Endodermal cell (in vitro differentiated cells): ENCODE measurements around the gene ZNF597. TPM values are rescaled to one million over a fixed set of nuclear protein-coding genes. Genes with fewer than 3 reads are reported as not detected.
A peak's percentile ranks its signal among the peaks of the same experiment; 100 is the strongest.

Experiments used
- DNase-seq: peaks from one replicate; pipeline ENCODE4 v3.0.0-alpha.2; 2017
- H3K27ac ChIP-seq: 2 replicates; pipeline ENCODE4 v1.5.1; 2013; ENCODE audit warnings: mild to moderate bottlenecking, low read depth, low read length, moderate library complexity
- H3K27me3 ChIP-seq: 2 replicates; pipeline ENCODE4 v1.6.1; 2013; ENCODE audit warnings: mild to moderate bottlenecking, low read length, moderate library complexity; ENCODE audit not compliant: insufficient read depth, control insufficient read depth, poor library complexity, severe bottlenecking
- H3K36me3 ChIP-seq: 2 replicates; pipeline ENCODE4 v1.7.0; 2013; ENCODE audit warnings: mild to moderate bottlenecking, low read length, moderate library complexity; ENCODE audit not compliant: control insufficient read depth, insufficient read depth
- H3K4me1 ChIP-seq: one replicate; pipeline ENCODE4 v1.7.0; 2013; ENCODE audit warnings: low read length; ENCODE audit not compliant: control insufficient read depth, insufficient read depth
- H3K4me3 ChIP-seq: 2 replicates; pipeline ENCODE4 v1.5.1; 2013; ENCODE audit warnings: mild to moderate bottlenecking, low read length, moderate library complexity
- H3K9ac ChIP-seq: 2 replicates; pipeline ENCODE4 v1.6.1; 2013; ENCODE audit warnings: mild to moderate bottlenecking, low read length, moderate library complexity; ENCODE audit not compliant: poor library complexity, severe bottlenecking; ENCODE audit errors: extremely low read depth
- H3K9me3 ChIP-seq: 2 replicates; pipeline ENCODE4 v1.6.1; 2013; ENCODE audit warnings: mild to moderate bottlenecking, low read length, moderate library complexity; ENCODE audit not compliant: control insufficient read depth
- H3K27ac Mint-ChIP-seq: 2 replicates; pipeline ENCODE4 v1.8.0; 2020; ENCODE audit warnings: mixed read lengths
- H3K27me3 Mint-ChIP-seq: 2 replicates; pipeline ENCODE4 v1.8.0; 2021; ENCODE audit warnings: mild to moderate bottlenecking, mixed read lengths; ENCODE audit not compliant: insufficient read depth
- H3K36me3 Mint-ChIP-seq: 2 replicates; pipeline ENCODE4 v1.8.0; 2020; ENCODE audit warnings: low read depth, mixed read lengths
- H3K4me1 Mint-ChIP-seq: 2 replicates; pipeline ENCODE4 v1.8.0; 2020; ENCODE audit warnings: mixed read lengths
- H3K4me3 Mint-ChIP-seq: 2 replicates; pipeline ENCODE4 v1.8.0; 2020; ENCODE audit warnings: mild to moderate bottlenecking, moderate library complexity, mixed read lengths
- H3K9me3 Mint-ChIP-seq: 2 replicates; pipeline ENCODE4 v1.8.0; 2020; ENCODE audit warnings: mild to moderate bottlenecking, mixed read lengths
- WGBS, 2 experiments: methylation state at CpG; one replicate each; pipeline versions ENCODE4 v1.1.5 to v1.1.7; 2013; ENCODE audit warnings: missing lambda C conversion rate in 2 of 2, mixed read lengths in 1 of 2; ENCODE audit not compliant: insufficient coverage in 1 of 2, insufficient read length in 1 of 2; 5-methylcytosine and 5-hydroxymethylcytosine counted together
- total RNA-seq, 2 donors: library from RNA; stranded (reverse); fragmentation: NEBNext Ultra II Directional in 1 of 2; extraction: Animal tissue kit (Norgen Biotek cat#: 25700) in 1 of 2; gene quantifications; 2 replicates in 1 of 2; 3 replicates in 1 of 2; pipeline ENCODE4 v1.2.1, GENCODE V29; 2021
- TF ChIP-seq, protein P1 (sequence below): fragments of 200-600 bp; sonication (generic); conservative IDR thresholded peaks from 2 replicates; pipeline ENCODE4 v1.5.0; 2021; ENCODE audit warnings: antibody characterized with exemption, mild to moderate bottlenecking

The ZNF597 gene
- total RNA-seq, 2 donors from 2014 or later: 2.0 to 3.1 TPM

DNA sequence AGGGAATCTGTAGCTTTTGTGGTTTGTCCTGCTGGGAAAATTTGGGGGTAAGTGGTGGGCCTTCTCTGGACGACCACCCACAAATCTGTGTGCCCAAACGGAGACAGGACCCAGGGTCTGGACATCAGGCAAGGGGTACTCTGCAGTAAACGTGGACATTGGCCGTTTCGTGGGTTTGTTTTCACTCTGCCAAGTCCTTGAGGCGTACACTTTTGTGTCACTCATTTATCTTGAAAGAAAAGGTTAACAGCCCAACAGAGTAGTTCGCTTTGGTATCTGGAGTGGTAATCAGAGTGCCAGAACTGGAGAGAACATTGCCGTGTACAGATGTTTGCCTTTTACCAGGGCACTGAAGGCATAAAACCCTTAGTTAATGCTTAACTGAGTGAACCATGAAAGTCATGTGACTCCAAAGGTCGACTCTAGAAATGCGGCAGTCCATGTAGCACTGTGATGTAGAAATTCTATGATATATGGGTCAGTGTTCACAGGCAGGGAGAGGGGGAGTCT is 15.6 kb upstream of the ZNF597 start:
- WGBS, 2 experiments: 32 to 40% methylated on average over 7 to 10 of the region's 10 CpGs
- H3K4me1 Mint-ChIP-seq: peaks cover 36% of the 10 kb centered on the region
- H3K27ac ChIP-seq: peak overlapping the region; percentile 78
- peak overlapping the region; percentile 94 for H3K4me3 Mint-ChIP-seq
- no peak for DNase-seq
- H3K4me1 ChIP-seq: peaks cover 7% of the 10 kb centered on the region
- peaks cover 2% of the 10 kb centered on the region for H3K36me3 Mint-ChIP-seq
- no peaks in the 10 kb centered on the region for H3K27me3 Mint-ChIP-seq
- peak overlapping the region; percentile 93 for H3K9ac ChIP-seq
- peaks cover 3% of the 10 kb centered on the region for H3K36me3 ChIP-seq
- no peaks in the 10 kb centered on the region for H3K9me3 ChIP-seq
- no peaks in the 10 kb centered on the region for H3K27me3 ChIP-seq
- no peaks in the 10 kb centered on the region for H3K9me3 Mint-ChIP-seq
- peak overlapping the region; percentile 96 for H3K4me3 ChIP-seq
- H3K27ac Mint-ChIP-seq: peak overlapping the region; percentile 71
- TF ChIP-seq, protein P1, sequence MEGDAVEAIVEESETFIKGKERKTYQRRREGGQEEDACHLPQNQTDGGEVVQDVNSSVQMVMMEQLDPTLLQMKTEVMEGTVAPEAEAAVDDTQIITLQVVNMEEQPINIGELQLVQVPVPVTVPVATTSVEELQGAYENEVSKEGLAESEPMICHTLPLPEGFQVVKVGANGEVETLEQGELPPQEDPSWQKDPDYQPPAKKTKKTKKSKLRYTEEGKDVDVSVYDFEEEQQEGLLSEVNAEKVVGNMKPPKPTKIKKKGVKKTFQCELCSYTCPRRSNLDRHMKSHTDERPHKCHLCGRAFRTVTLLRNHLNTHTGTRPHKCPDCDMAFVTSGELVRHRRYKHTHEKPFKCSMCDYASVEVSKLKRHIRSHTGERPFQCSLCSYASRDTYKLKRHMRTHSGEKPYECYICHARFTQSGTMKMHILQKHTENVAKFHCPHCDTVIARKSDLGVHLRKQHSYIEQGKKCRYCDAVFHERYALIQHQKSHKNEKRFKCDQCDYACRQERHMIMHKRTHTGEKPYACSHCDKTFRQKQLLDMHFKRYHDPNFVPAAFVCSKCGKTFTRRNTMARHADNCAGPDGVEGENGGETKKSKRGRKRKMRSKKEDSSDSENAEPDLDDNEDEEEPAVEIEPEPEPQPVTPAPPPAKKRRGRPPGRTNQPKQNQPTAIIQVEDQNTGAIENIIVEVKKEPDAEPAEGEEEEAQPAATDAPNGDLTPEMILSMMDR: no peak

DNA sequence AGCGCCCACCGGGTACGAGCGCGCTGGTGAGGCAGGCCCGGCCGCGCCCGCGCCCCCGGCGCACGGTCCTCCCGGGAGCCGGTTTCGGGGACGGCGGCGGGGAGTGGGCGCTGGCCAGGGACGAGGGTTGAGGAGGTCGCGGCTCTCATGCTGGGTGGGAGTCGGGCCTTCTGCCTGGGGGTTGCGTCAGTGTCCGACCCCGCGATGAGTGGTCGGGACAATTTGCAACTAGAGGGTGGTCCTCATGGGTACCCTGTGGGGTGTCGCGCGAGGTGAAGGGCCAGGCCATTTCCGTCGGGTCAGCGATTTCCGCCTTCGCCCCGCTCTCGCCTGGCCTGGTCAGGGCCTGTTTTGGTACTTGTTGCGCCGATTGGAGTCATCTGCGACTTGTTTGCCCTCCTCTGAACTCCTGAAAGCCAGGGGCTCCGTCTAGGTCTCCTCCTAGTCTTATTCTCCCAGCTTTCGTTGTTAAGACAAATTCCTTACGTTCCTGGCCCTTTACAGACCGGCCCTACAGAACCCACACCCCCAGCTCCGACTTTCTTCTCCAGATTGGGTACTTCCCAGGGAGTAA is 15.1 kb upstream of the ZNF597 start:
- Mint-ChIP-seq H3K27me3 (no peaks in the 10 kb centered on the region), H3K4me1 (peaks cover 36% of the 10 kb centered on the region), H3K27ac (peak overlapping the region; percentile 71), H3K4me3 (peak overlapping the region; percentile 94), H3K9me3 (no peaks in the 10 kb centered on the region), H3K36me3 (no peaks in the 10 kb centered on the region)
- TF ChIP-seq, protein P1: no peak
- DNase-seq: peak; percentile 72
- Histone ChIP-seq H3K9ac (peak overlapping the region; percentile 93), H3K36me3 (peaks cover 3% of the 10 kb centered on the region), H3K4me3 (peak overlapping the region; percentile 96), H3K27ac (peak overlapping the region; percentile 78), H3K9me3 (no peaks in the 10 kb centered on the region), H3K27me3 (no peaks in the 10 kb centered on the region), H3K4me1 (peaks cover 7% of the 10 kb centered on the region)
- 0% methylated on average over 20 to 47 of the region's 47 CpGs for whole genome bisulfite sequencing, 2 experiments

DNA sequence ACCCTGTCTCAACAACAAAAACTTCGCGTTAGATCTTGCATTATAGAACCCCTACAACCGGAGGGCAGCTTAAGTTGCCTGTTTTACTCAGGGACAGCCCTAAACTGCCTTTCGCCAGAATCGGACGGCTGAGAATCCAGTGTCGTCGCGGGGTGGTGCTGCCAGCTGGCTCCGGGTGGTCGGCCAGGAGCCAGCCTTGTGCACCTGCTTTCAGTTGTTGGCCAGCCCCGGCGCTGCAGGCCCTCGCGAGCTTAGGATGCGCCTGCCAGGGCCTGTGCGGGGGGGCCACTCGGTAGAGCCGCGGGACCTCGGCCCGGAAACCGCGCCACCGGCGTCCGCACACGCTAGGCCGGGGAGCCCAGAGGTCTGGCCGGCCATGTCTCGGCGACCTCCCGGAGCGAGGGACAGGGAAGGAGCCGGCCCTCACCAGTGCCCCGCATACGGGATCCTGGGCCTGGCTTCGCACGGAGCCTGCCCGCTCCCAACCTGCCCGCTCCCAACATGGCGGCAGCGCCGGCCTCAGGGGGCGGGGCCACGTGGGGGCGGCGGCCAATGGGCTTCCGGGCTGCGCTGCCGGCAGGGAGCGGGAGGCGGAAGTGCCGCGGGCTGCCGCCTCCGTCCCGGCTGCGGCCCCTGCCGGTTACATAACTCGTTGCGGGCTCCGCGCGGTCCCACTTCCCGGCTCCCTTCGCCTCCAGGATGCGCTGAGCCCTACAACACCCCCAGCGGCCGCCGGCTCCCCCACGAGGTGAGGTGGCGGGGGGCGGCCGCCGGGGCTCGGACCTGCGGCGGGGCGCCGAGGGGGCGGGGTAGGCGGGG is 14.3 kb upstream of the ZNF597 start:
- DNase-seq: peak; percentile 96
- TF ChIP-seq, protein P1: peak; percentile 68
- H3K27me3 Mint-ChIP-seq: no peaks in the 10 kb centered on the region
- H3K36me3 Mint-ChIP-seq: no peaks in the 10 kb centered on the region
- H3K36me3 ChIP-seq: no peaks in the 10 kb centered on the region
- H3K9ac ChIP-seq: peak overlapping the region; percentile 93
- 2 to 31% methylated on average over 10 to 83 of the region's 83 CpGs for WGBS, 2 experiments
- peak overlapping the region; percentile 94 for H3K4me3 Mint-ChIP-seq
- peaks cover 7% of the 10 kb centered on the region for H3K4me1 ChIP-seq
- H3K27me3 ChIP-seq: no peaks in the 10 kb centered on the region
- peak overlapping the region; percentile 90 for H3K27ac Mint-ChIP-seq
- peak overlapping the region; percentile 96 for H3K4me3 ChIP-seq
- no peaks in the 10 kb centered on the region for H3K9me3 ChIP-seq
- no peaks in the 10 kb centered on the region for H3K9me3 Mint-ChIP-seq
- H3K4me1 Mint-ChIP-seq: peaks cover 36% of the 10 kb centered on the region
- H3K27ac ChIP-seq: peak overlapping the region; percentile 88
